ENCODE results near the gene SPAAR.

GRCh38 chr9:35923598-35923926, 14.3 kb downstream of the SPAAR start:
- no peak for TF ChIP-seq TCF4 (CRISPR knock-in tag; IDR thresholded peaks at IDR 0.05; ENCODE audit: borderline replicate concordance)
- TF ChIP-seq, protein P1, sequence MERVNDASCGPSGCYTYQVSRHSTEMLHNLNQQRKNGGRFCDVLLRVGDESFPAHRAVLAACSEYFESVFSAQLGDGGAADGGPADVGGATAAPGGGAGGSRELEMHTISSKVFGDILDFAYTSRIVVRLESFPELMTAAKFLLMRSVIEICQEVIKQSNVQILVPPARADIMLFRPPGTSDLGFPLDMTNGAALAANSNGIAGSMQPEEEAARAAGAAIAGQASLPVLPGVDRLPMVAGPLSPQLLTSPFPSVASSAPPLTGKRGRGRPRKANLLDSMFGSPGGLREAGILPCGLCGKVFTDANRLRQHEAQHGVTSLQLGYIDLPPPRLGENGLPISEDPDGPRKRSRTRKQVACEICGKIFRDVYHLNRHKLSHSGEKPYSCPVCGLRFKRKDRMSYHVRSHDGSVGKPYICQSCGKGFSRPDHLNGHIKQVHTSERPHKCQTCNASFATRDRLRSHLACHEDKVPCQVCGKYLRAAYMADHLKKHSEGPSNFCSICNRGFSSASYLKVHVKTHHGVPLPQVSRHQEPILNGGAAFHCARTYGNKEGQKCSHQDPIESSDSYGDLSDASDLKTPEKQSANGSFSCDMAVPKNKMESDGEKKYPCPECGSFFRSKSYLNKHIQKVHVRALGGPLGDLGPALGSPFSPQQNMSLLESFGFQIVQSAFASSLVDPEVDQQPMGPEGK (CRISPR knock-in tag; IDR thresholded peaks at IDR 0.05; ENCODE audit: borderline replicate concordance): no peak
- TF ChIP-seq SNAI2 (CRISPR knock-in tag; IDR thresholded peaks at IDR 0.05): no peak
- no peak for TF ChIP-seq ZC3H10 (CRISPR knock-in tag; IDR thresholded peaks at IDR 0.05)
- TF ChIP-seq CREB5 (CRISPR knock-in tag; IDR thresholded peaks at IDR 0.05; ENCODE audit: low read depth): no peak
- no peak for TF ChIP-seq TOX (CRISPR knock-in tag; IDR thresholded peaks at IDR 0.05; ENCODE audit: borderline replicate concordance)
- no peak for TF ChIP-seq OSR1 (CRISPR knock-in tag; IDR thresholded peaks at IDR 0.05)
- TF ChIP-seq ESRRG (CRISPR knock-in tag; IDR thresholded peaks at IDR 0.05): no peak
- no peak for TF ChIP-seq ZNF565 (CRISPR knock-in tag; conservative IDR thresholded peaks at IDR 0.05; ENCODE audit: low read depth)
- no peak for TF ChIP-seq ZFP3 (CRISPR knock-in tag; IDR thresholded peaks at IDR 0.05)
- TF ChIP-seq ARNTL (CRISPR knock-in tag; IDR thresholded peaks at IDR 0.05; ENCODE audit: borderline replicate concordance, low read depth): no peak
- TF ChIP-seq ZNF8 (CRISPR knock-in tag; IDR thresholded peaks at IDR 0.05): no peak
- TF ChIP-seq, protein P2, sequence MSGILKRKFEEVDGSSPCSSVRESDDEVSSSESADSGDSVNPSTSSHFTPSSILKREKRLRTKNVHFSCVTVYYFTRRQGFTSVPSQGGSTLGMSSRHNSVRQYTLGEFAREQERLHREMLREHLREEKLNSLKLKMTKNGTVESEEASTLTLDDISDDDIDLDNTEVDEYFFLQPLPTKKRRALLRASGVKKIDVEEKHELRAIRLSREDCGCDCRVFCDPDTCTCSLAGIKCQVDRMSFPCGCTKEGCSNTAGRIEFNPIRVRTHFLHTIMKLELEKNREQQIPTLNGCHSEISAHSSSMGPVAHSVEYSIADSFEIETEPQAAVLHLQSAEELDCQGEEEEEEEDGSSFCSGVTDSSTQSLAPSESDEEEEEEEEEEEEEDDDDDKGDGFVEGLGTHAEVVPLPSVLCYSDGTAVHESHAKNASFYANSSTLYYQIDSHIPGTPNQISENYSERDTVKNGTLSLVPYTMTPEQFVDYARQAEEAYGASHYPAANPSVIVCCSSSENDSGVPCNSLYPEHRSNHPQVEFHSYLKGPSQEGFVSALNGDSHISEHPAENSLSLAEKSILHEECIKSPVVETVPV (CRISPR knock-in tag; IDR thresholded peaks at IDR 0.05): no peak
- TF ChIP-seq CSDC2 (CRISPR knock-in tag; IDR thresholded peaks at IDR 0.05): no peak
